PC-9 (cell line): Measurements from ENCODE around the gene FGD6. TPM values are rescaled to one million over a fixed set of nuclear protein-coding genes. Genes with fewer than 3 reads are reported as not detected.
A peak's percentile ranks its signal among the peaks of the same experiment; 100 is the strongest.

Experiments used
- BruUV-seq: library from RNA; stranded (reverse); fragments of 400-500 nt; replicated peaks from 2 replicates; lab custom pipeline; 2021; lab: Mats Ljungman, UMichigan
- CTCF ChIA-PET: fragments of 300-600 bp; sonication (Branson Sonifier 250); formaldehyde crosslinking; loops from one replicate; lab custom pipeline; 2022; ENCODE audit warnings: antibody characterized with exemption; lab: Charles Lee
- POLR2A ChIA-PET: fragments of 300-600 bp; sonication (Branson Sonifier 250); formaldehyde crosslinking; loops from one replicate; lab custom pipeline; 2022; ENCODE audit warnings: antibody characterized with exemption; ENCODE audit not compliant: unreplicated experiment; lab: Charles Lee
- DNase-seq, 2 experiments: peaks; one replicate each; pipeline versions ENCODE4 v3.0.0 to v3.0.0-alpha.2; 2015 to 2022; ENCODE audit warnings: mixed read lengths in 1 of 2
- H2AFZ ChIP-seq: fragments of 200-600 bp; sonication (generic); 2 replicates; pipeline ENCODE4 v1.8.1; 2017; ENCODE audit warnings: antibody characterized with exemption
- H3F3A ChIP-seq: fragments of 200-600 bp; sonication (generic); 2 replicates; pipeline ENCODE4 v1.8.1; 2017; ENCODE audit warnings: antibody characterized with exemption, mild to moderate bottlenecking, low read depth; ENCODE audit not compliant: insufficient read depth
- H3K27ac ChIP-seq: fragments of 200-600 bp; sonication (generic); 2 replicates; pipeline ENCODE4 v1.6.1; 2016; ENCODE audit warnings: mixed run types
- H3K27me3 ChIP-seq: fragments of 200-600 bp; sonication (generic); 2 replicates; pipeline ENCODE4 v1.6.1; 2016; ENCODE audit warnings: low read depth, mixed run types; ENCODE audit not compliant: insufficient read depth
- H3K36me3 ChIP-seq: fragments of 200-600 bp; sonication (generic); 2 replicates; pipeline ENCODE4 v1.6.1; 2016; ENCODE audit warnings: low read depth, mixed run types
- H3K4me1 ChIP-seq: fragments of 200-600 bp; sonication (generic); replicated peaks from 2 replicates; pipeline ENCODE4 v1.6.1; 2016; ENCODE audit warnings: mixed run types; ENCODE audit not compliant: insufficient read depth
- H3K4me2 ChIP-seq: fragments of 200-600 bp; sonication (generic); 2 replicates; pipeline ENCODE4 v1.6.1; 2017; ENCODE audit warnings: mixed run types
- H3K4me3 ChIP-seq: fragments of 200-600 bp; sonication (generic); 2 replicates; pipeline ENCODE4 v1.6.1; 2016; ENCODE audit warnings: mixed run types
- H3K79me2 ChIP-seq: fragments of 200-600 bp; sonication (generic); 2 replicates; pipeline ENCODE4 v1.6.1; 2017; ENCODE audit warnings: low read depth, mixed run types
- H3K9me2 ChIP-seq: fragments of 200-600 bp; sonication (generic); 2 replicates; pipeline ENCODE4 v1.8.1; 2017; ENCODE audit warnings: mild to moderate bottlenecking; ENCODE audit not compliant: insufficient read depth
- H3K9me3 ChIP-seq: fragments of 200-600 bp; sonication (generic); 2 replicates; pipeline ENCODE4 v1.8.1; 2016; ENCODE audit warnings: low read depth; ENCODE audit not compliant: insufficient read depth
- H4K20me1 ChIP-seq: fragments of 200-600 bp; sonication (generic); 2 replicates; pipeline ENCODE4 v1.8.1; 2017; ENCODE audit not compliant: insufficient read depth
- EZH2 ChIP-seq: fragments of 200-600 bp; sonication (generic); IDR thresholded peaks from 2 replicates; pipeline ENCODE4 v1.8.0; 2017; ENCODE audit warnings: antibody characterized with exemption, low read depth
- intact Hi-C: fragments of 100-400 bp; cut with micrococcal nuclease; formaldehyde crosslinking; loops from one replicate; pipeline ENCODE4 v1.10.0; 2022; ENCODE audit not compliant: unreplicated experiment
- total RNA-seq: library from RNA; stranded (reverse); gene quantifications from 2 replicates; pipeline ENCODE4 v1.2.3, GENCODE V29; 2021
- TF ChIP-seq, protein P1 (sequence below): fragments of 200-600 bp; sonication (generic); conservative IDR thresholded peaks from 2 replicates; pipeline ENCODE4 v1.6.1; 2017; ENCODE audit warnings: mixed run types, antibody characterized with exemption, mild to moderate bottlenecking, moderate library complexity

FGD6 gene
- total RNA-seq, 1 experiment from 2014 or later = 22.0 TPM

DNA sequence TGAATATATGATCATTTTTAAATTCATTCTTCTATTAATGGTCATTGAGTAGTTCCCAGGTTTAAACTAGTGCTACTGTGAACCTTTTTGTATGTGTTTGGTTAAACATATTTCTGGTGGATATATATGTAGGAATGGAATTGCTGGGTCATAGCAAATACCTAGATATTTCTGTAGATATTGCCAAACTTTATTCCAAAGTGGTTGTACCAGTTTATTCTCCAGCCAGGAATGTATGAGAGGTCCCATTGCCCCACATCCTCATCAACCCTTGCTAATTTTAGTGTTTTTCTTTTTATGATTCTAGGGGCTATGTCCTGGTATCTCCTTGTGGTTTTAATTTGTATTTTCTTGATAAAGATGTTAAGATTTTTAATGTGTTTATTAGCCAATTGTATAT lies 3.5 kb upstream of the FGD6 start:
- intact Hi-C loops = no loop called here
- peaks cover 31% of the 10 kb centered on the region for H3K36me3 ChIP-seq
- peaks cover 89% of the 10 kb centered on the region for H3K79me2 ChIP-seq
- H3K4me1 ChIP-seq = peaks cover 33% of the 10 kb centered on the region
- H3F3A ChIP-seq = peaks cover 23% of the 10 kb centered on the region
- POLR2A ChIA-PET = interaction anchor here (0.7 kb wide), 1 partner anchor 1180 kb away, joined by 6 read pairs; the partner anchor contains the start of gene CDK17
- BruUV-seq = no TSS peak
- CTCF ChIA-PET = no interaction called here
- H3K27me3 ChIP-seq = no peaks in the 10 kb centered on the region
- H2AFZ ChIP-seq = no peak overlapping the region
- H3K9me3 ChIP-seq = no peaks in the 10 kb centered on the region
- 0 out of 2 replicates have a peak overlapping the region, but pooled peaks have one; percentile 21 for H3K27ac ChIP-seq
- peak overlapping the region; percentile 94; the same call in 1 of the 2 replicates for H3K4me3 ChIP-seq
- DNase-seq = peak in 1 of 2 experiments; percentile 77
- peaks cover 12% of the 10 kb centered on the region for H4K20me1 ChIP-seq
- no peaks in the 10 kb centered on the region for H3K9me2 ChIP-seq
- H3K4me2 ChIP-seq = peak overlapping the region; percentile 94
- TF ChIP-seq, protein P1, sequence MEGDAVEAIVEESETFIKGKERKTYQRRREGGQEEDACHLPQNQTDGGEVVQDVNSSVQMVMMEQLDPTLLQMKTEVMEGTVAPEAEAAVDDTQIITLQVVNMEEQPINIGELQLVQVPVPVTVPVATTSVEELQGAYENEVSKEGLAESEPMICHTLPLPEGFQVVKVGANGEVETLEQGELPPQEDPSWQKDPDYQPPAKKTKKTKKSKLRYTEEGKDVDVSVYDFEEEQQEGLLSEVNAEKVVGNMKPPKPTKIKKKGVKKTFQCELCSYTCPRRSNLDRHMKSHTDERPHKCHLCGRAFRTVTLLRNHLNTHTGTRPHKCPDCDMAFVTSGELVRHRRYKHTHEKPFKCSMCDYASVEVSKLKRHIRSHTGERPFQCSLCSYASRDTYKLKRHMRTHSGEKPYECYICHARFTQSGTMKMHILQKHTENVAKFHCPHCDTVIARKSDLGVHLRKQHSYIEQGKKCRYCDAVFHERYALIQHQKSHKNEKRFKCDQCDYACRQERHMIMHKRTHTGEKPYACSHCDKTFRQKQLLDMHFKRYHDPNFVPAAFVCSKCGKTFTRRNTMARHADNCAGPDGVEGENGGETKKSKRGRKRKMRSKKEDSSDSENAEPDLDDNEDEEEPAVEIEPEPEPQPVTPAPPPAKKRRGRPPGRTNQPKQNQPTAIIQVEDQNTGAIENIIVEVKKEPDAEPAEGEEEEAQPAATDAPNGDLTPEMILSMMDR = no peak
- no peak for TF ChIP-seq EZH2

DNA sequence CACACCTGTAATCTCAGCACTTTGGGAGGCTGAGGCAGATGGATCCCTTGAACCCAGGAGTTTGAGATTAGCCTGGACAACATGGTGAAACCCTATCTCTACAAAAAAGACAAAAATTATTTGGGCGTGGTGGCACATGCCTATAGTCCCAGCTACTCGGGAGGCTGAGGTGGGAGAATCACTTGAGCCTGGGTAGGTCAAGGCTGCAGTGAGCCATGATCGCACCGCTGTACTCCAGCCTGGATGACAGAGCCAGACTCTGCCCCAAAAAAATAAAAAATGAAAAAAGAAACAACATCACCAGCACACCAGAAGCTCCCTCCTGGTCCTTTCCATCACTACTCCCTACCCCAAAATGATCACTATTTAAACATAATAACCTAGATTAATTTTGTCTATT lies 2.9 kb upstream of the FGD6 start:
- peaks cover 12% of the 10 kb centered on the region for H4K20me1 ChIP-seq
- TSS peak; percentile 6 for BruUV-seq
- intact Hi-C loops = no loop called here
- H3K79me2 ChIP-seq = peaks cover 89% of the 10 kb centered on the region
- no peaks in the 10 kb centered on the region for H3K9me3 ChIP-seq
- H2AFZ ChIP-seq = no peak overlapping the region
- peaks cover 31% of the 10 kb centered on the region for H3K36me3 ChIP-seq
- H3K4me2 ChIP-seq = peak overlapping the region; percentile 94
- no peak for DNase-seq
- no peaks in the 10 kb centered on the region for H3K27me3 ChIP-seq
- no peak for TF ChIP-seq EZH2
- TF ChIP-seq, protein P1 = no peak
- H3K4me3 ChIP-seq = peak overlapping the region; percentile 94; the same call in 1 of the 2 replicates
- no peaks in the 10 kb centered on the region for H3K9me2 ChIP-seq
- POLR2A ChIA-PET = interaction anchor here (0.7 kb wide), 1 partner anchor 1180 kb away, joined by 6 read pairs; the partner anchor contains the start of gene CDK17
- H3K4me1 ChIP-seq = peaks cover 38% of the 10 kb centered on the region
- H3K27ac ChIP-seq = 0 out of 2 replicates have a peak overlapping the region, but pooled peaks have one; percentile 21
- peaks cover 27% of the 10 kb centered on the region for H3F3A ChIP-seq
- CTCF ChIA-PET = no interaction called here

DNA sequence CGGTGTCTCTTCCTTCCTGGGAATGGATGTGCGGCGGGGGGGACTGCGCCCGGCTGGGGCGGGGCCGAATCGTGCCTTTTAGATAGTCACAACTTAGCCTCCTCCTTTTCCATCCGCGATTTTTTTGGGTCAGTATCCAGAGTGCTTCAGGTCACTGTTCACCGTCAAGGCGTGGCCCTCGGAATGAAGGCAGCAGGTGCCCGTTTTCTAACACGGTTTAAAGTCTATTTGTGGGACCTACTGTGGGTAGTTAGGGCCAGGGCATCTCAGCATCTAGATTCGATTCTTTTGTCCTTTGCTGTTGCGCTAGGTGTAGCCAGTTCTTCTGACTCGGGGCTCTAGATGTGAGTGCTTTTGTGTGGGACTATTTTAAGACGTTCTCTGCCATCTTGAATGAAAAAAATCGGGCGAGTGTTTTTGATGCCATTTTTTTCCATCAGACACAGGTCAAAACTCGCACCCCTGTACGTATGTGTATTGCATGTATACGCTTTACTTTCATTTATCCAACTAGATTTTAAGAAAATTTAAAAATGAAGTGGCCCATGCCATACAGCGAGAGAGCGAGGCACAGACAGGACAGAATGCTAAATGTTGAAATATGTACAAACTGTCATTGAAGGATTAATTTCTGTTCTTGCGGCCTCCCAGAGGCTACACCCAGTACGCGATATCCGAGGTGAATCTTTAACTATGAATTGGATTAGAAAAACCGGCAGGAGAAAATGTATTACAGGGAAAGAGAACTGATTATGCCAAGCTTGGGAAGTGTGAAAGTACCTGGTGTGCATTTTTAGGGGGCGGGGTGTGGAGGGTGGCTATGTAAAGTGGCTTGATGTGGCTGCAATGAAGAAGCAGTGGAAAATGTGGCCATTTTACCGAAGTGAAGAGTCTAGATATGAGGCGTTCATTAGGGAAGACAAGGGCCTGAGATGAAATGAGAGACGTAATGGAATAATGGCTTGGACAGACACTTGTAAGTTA lies 1.2 kb upstream of the FGD6 start:
- Histone ChIP-seq H2AFZ (peak overlapping the region; percentile 72), H3K79me2 (peaks cover 89% of the 10 kb centered on the region), H3K4me1 (peaks cover 53% of the 10 kb centered on the region), H3K9me2 (no peaks in the 10 kb centered on the region), H3K27ac (peak overlapping the region; percentile 74), H3K27me3 (no peaks in the 10 kb centered on the region), H3K4me3 (peak overlapping the region; percentile 94), H3K36me3 (peaks cover 16% of the 10 kb centered on the region), H3K9me3 (no peaks in the 10 kb centered on the region), H3F3A (peaks cover 27% of the 10 kb centered on the region), H4K20me1 (peaks cover 12% of the 10 kb centered on the region), H3K4me2 (peak overlapping the region; percentile 94)
- intact Hi-C loops = loop anchor here (5.0 kb wide), 4 partner anchors 81 to 671 kb away; no protein-coding TSS in a partner anchor
- TSS peak; percentile 50 for BruUV-seq
- DNase-seq = peak in 1 of 2 experiments; percentile 63
- CTCF ChIA-PET = no interaction called here
- no peak for TF ChIP-seq EZH2
- TF ChIP-seq, protein P1 = no peak
- POLR2A ChIA-PET = interaction anchor here (1.0 kb wide), 1 partner anchor 14 kb away, joined by 5 read pairs; no protein-coding TSS in a partner anchor
